ENCODE data around the gene PLSCR2. TPM values are rescaled to one million over a fixed set of nuclear protein-coding genes. Genes with fewer than 3 reads are reported as not detected.

The PLSCR2 gene
- polyA plus RNA-seq, 3 donors, result not detected

DNA sequence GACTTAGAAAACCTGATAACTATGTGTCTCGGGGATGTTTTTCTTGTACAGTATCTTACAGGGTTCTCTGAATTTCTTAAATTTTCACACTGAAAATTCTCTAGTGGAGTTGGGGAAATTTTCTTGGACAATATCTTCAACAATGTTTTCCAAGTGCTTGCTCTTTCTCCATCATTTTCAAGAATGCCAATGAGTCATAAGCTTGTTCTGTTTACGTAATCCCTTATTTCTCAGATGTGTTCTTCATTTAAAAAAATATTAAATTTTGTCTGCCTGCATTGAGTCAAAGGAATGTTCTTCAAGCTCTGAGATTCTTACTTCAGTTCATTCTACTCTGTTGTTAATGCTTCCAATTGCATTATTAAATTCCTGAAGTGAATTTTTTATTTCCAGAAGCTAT is 21.9 kb upstream of the PLSCR2 start:
- H4K20me1 ChIP-seq (ENCODE audit: insufficient read depth, low read length), result no peaks in the 10 kb centered on the region
- TF ChIP-seq, protein P1, sequence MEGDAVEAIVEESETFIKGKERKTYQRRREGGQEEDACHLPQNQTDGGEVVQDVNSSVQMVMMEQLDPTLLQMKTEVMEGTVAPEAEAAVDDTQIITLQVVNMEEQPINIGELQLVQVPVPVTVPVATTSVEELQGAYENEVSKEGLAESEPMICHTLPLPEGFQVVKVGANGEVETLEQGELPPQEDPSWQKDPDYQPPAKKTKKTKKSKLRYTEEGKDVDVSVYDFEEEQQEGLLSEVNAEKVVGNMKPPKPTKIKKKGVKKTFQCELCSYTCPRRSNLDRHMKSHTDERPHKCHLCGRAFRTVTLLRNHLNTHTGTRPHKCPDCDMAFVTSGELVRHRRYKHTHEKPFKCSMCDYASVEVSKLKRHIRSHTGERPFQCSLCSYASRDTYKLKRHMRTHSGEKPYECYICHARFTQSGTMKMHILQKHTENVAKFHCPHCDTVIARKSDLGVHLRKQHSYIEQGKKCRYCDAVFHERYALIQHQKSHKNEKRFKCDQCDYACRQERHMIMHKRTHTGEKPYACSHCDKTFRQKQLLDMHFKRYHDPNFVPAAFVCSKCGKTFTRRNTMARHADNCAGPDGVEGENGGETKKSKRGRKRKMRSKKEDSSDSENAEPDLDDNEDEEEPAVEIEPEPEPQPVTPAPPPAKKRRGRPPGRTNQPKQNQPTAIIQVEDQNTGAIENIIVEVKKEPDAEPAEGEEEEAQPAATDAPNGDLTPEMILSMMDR (IDR thresholded peaks at IDR 0.05), result no peak
- no peaks in the 10 kb centered on the region for H3K9me3 ChIP-seq (replicated peaks in 1 of 2; ENCODE audit: control insufficient read depth in 1 of 2, insufficient read depth in 1 of 2, low read length in 2 of 2)
- no peak for DNase-seq
- Mint-ChIP-seq H3K27ac (no peak overlapping the region), H3K4me1 (no peaks in the 10 kb centered on the region), H3K36me3 (no peaks in the 10 kb centered on the region), H3K4me3 (no peak overlapping the region), H3K9me3 (peaks cover 2 to 6% (median 5%) of the 10 kb centered on the region in 7 donors), H3K27me3 (ENCODE audit: low read depth in 3 of 3) (no peaks in the 10 kb centered on the region)
- no peaks in the 10 kb centered on the region for H3K36me3 ChIP-seq (replicated peaks in 1 of 2; ENCODE audit: control insufficient read depth in 1 of 2, insufficient read depth in 2 of 2, low read length in 2 of 2)
- H3K4me1 ChIP-seq (ENCODE audit: control insufficient read depth in 1 of 2, insufficient read depth in 2 of 2, low read length in 2 of 2), result no peaks in the 10 kb centered on the region
- H3K27ac ChIP-seq (ENCODE audit: low read depth in 1 of 2, low read length in 2 of 2), result no peak overlapping the region
- H3K4me2 ChIP-seq (replicated peaks; ENCODE audit: extremely low read depth, low read length, poor library complexity, severe bottlenecking), result no peak overlapping the region
- WGBS (ENCODE audit: insufficient coverage), result no CpG with 5 or more reads among the region's 2 CpGs
- H3K27me3 ChIP-seq (ENCODE audit: control insufficient read depth in 2 of 2, insufficient read depth in 2 of 2, low read length in 2 of 2), result no peaks in the 10 kb centered on the region
- no peak overlapping the region for H3K9ac ChIP-seq (ENCODE audit: insufficient read depth, low read length, poor library complexity, severe bottlenecking)
- H3K79me2 ChIP-seq (ENCODE audit: insufficient read depth, low read length), result no peaks in the 10 kb centered on the region
- intact Hi-C loops (cut with micrococcal nuclease), result no loop called here
- H3K4me3 ChIP-seq (replicated peaks in 1 of 3; ENCODE audit: low read depth in 2 of 3, low read length in 3 of 3), result no peak overlapping the region
- H2AFZ ChIP-seq (ENCODE audit: insufficient read depth, low read depth, low read length, poor library complexity, severe bottlenecking), result no peak overlapping the region

DNA sequence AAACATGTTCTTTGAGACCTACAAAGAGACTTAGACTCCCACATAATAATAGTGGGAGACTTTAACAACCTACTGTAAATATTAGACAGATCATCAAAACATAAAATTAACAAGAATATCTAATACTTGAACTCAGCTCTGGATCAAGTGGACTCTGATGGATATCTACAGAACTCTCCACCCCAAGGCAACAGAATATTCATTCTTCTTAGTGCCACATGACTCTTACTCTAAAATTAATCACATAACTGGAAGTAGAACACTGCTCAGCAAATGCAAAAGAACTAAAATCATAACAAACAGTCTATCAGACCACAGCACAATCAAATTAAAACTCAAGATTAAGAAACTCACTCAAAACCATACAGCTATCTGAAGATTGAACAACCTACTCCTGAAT is 15.9 kb upstream of the PLSCR2 start:
- Histone ChIP-seq H3K9me3 (replicated peaks in 1 of 2; ENCODE audit: control insufficient read depth in 1 of 2, insufficient read depth in 1 of 2, low read length in 2 of 2) (no peaks in the 10 kb centered on the region), H3K4me1 (ENCODE audit: control insufficient read depth in 1 of 2, insufficient read depth in 2 of 2, low read length in 2 of 2) (no peaks in the 10 kb centered on the region), H4K20me1 (ENCODE audit: insufficient read depth, low read length) (no peaks in the 10 kb centered on the region), H3K9ac (ENCODE audit: insufficient read depth, low read length, poor library complexity, severe bottlenecking) (no peak overlapping the region), H2AFZ (ENCODE audit: insufficient read depth, low read depth, low read length, poor library complexity, severe bottlenecking) (no peak overlapping the region), H3K4me2 (replicated peaks; ENCODE audit: extremely low read depth, low read length, poor library complexity, severe bottlenecking) (no peak overlapping the region), H3K79me2 (ENCODE audit: insufficient read depth, low read length) (no peaks in the 10 kb centered on the region), H3K36me3 (replicated peaks in 1 of 2; ENCODE audit: control insufficient read depth in 1 of 2, insufficient read depth in 2 of 2, low read length in 2 of 2) (no peaks in the 10 kb centered on the region), H3K27ac (ENCODE audit: low read depth in 1 of 2, low read length in 2 of 2) (no peak overlapping the region), H3K27me3 (ENCODE audit: control insufficient read depth in 2 of 2, insufficient read depth in 2 of 2, low read length in 2 of 2) (no peaks in the 10 kb centered on the region), H3K4me3 (replicated peaks in 1 of 3; ENCODE audit: low read depth in 2 of 3, low read length in 3 of 3) (no peak overlapping the region)
- no peaks in the 10 kb centered on the region for H3K4me1 Mint-ChIP-seq
- no peaks in the 10 kb centered on the region for H3K36me3 Mint-ChIP-seq
- TF ChIP-seq, protein P1 (IDR thresholded peaks at IDR 0.05), result no peak
- peaks cover 3 to 17% (median 12%) of the 10 kb centered on the region in 7 donors for H3K9me3 Mint-ChIP-seq
- no peak for DNase-seq
- no peak overlapping the region for H3K27ac Mint-ChIP-seq
- no peak overlapping the region for H3K4me3 Mint-ChIP-seq
- peaks cover 0 to 1% (median 0%) of the 10 kb centered on the region in 3 donors for H3K27me3 Mint-ChIP-seq (ENCODE audit: low read depth in 3 of 3)
- intact Hi-C loops (cut with micrococcal nuclease), result no loop called here

All from CD14-positive monocyte (primary cell).